HEK293 (cell line): ENCODE measurements around the gene POLR1B.
A peak's percentile ranks its signal among the peaks of the same experiment; 100 is the strongest.

Experiments used
- OVOL3 ChIP-seq: fragments of 450-650 bp; formaldehyde crosslinking; IDR thresholded peaks from 2 replicates; pipeline ENCODE4 v1.5.1; 2016; ENCODE audit warnings: missing biosample characterization, missing genetic modification characterization
- PBX3 ChIP-seq: sonication (generic); formaldehyde crosslinking; IDR thresholded peaks from 2 replicates; pipeline ENCODE4 v1.8.1; 2022; ENCODE audit warnings: mild to moderate bottlenecking, moderate library complexity, missing genetic modification reagents
- SCRT1 ChIP-seq: fragments of 450-650 bp; formaldehyde crosslinking; IDR thresholded peaks from 2 replicates; pipeline ENCODE4 v1.5.1; 2016; ENCODE audit warnings: missing biosample characterization, missing genetic modification characterization, borderline replicate concordance
- SP2 ChIP-seq: fragments of 450-650 bp; formaldehyde crosslinking; IDR thresholded peaks from 2 replicates; pipeline ENCODE4 v1.5.1; 2016; ENCODE audit warnings: missing biosample characterization, missing genetic modification characterization
- SP3 ChIP-seq: fragments of 450-650 bp; formaldehyde crosslinking; IDR thresholded peaks from 2 replicates; pipeline ENCODE4 v1.5.1; 2016; ENCODE audit warnings: missing biosample characterization, missing genetic modification characterization
- TCF7L2 ChIP-seq: IDR thresholded peaks from 2 replicates; pipeline ENCODE4 v1.6.1; 2011; ENCODE audit warnings: low read depth, mild to moderate bottlenecking, inconsistent platforms, low read length, moderate library complexity, borderline replicate concordance
- TSHZ1 ChIP-seq: fragments of 450-650 bp; formaldehyde crosslinking; IDR thresholded peaks from 2 replicates; pipeline ENCODE4 v1.5.1; 2016; ENCODE audit warnings: missing biosample characterization, missing genetic modification characterization, borderline replicate concordance
- YY1 ChIP-seq: fragments of 450-650 bp; formaldehyde crosslinking; IDR thresholded peaks from 2 replicates; pipeline ENCODE4 v1.5.1; 2018; ENCODE audit warnings: missing biosample characterization, missing genetic modification characterization
- ZBTB7A ChIP-seq: fragments of 450-650 bp; formaldehyde crosslinking; IDR thresholded peaks from 2 replicates; pipeline ENCODE4 v1.5.1; 2016; ENCODE audit warnings: low read depth, missing biosample characterization, missing genetic modification characterization
- ZFHX2 ChIP-seq: fragments of 450-650 bp; formaldehyde crosslinking; conservative IDR thresholded peaks from 2 replicates; pipeline ENCODE4 v1.5.1; 2016; ENCODE audit warnings: missing biosample characterization, missing genetic modification characterization
- ZNF398 ChIP-seq: fragments of 450-650 bp; formaldehyde crosslinking; IDR thresholded peaks from 2 replicates; pipeline ENCODE4 v1.5.1; 2017; ENCODE audit warnings: missing biosample characterization, missing genetic modification characterization
- ZNF404 ChIP-seq: fragments of 450-650 bp; formaldehyde crosslinking; IDR thresholded peaks from 2 replicates; pipeline ENCODE4 v1.5.1; 2017; ENCODE audit warnings: missing biosample characterization, missing genetic modification characterization
- ZNF600 ChIP-seq: fragments of 450-650 bp; formaldehyde crosslinking; IDR thresholded peaks from 2 replicates; pipeline ENCODE4 v1.5.1; 2016; ENCODE audit warnings: missing biosample characterization, missing genetic modification characterization
- ZNF785 ChIP-seq: fragments of 450-650 bp; formaldehyde crosslinking; IDR thresholded peaks from 2 replicates; pipeline ENCODE4 v1.5.1; 2016; ENCODE audit warnings: missing biosample characterization, missing genetic modification characterization
- TF ChIP-seq, protein P1 (sequence below): fragments of 450-650 bp; formaldehyde crosslinking; IDR thresholded peaks from 2 replicates; pipeline ENCODE4 v1.5.1; 2016; ENCODE audit warnings: missing biosample characterization, missing genetic modification characterization
- TF ChIP-seq, protein P2 (sequence below): fragments of 450-650 bp; formaldehyde crosslinking; IDR thresholded peaks from 2 replicates; pipeline ENCODE4 v1.5.1; 2016; ENCODE audit warnings: missing biosample characterization, missing genetic modification characterization
- TF ChIP-seq, protein P3 (sequence below): fragments of 450-650 bp; formaldehyde crosslinking; IDR thresholded peaks from 2 replicates; pipeline ENCODE4 v1.5.1; 2017; ENCODE audit warnings: missing biosample characterization, missing genetic modification characterization
- TF ChIP-seq, protein P4 (sequence below): fragments of 450-650 bp; formaldehyde crosslinking; IDR thresholded peaks from 2 replicates; pipeline ENCODE4 v1.5.1; 2016; ENCODE audit warnings: missing biosample characterization, missing genetic modification characterization, low read depth
- TF ChIP-seq, protein P5 (sequence below): fragments of 450-650 bp; formaldehyde crosslinking; conservative IDR thresholded peaks from 2 replicates; pipeline ENCODE4 v1.5.1; 2016; ENCODE audit warnings: low read depth, missing biosample characterization, missing genetic modification characterization

The POLR1B gene

DNA sequence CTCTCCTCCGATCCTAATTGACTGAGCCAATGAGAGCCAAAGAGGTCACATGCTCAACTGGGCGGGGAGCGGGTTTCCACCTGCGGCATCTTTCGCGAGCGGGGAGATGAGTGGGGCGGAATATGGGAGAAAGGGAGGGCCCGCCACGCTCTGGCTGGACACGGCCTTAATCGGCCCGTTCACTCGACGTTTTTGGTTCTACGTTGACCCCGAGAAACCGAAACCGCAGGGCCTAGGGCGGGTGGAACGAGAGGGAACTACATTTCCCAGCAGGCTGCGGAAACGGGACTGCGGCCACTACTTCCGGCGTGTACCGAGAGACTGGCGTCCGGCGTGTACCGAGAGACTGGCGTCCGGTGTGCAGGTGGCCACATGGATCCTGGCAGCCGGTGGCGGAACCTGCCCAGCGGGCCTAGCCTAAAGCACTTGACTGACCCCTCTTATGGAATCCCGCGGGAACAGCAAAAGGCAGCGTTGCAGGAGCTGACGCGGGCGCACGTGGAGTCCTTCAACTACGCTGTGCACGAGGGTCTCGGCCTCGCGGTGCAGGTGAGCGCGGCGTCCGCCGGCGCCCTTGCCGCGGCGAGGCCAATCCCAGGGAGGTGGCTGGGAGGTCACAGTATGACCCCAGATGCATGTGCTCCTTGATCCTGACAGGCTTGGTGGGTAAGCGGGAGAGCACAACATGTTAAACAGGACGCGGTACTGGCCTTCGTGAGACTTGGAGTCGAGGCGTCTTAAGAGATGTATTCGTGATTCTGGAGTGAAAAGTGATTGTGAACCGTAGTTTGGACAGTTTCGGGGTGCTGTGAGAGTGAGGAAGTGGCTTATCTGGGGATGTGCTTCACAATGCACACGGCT lies at the start of gene POLR1B (continued):
- TF ChIP-seq SCRT1 (tag by site-specific recombination): peak; percentile 97
- TF ChIP-seq, protein P1, sequence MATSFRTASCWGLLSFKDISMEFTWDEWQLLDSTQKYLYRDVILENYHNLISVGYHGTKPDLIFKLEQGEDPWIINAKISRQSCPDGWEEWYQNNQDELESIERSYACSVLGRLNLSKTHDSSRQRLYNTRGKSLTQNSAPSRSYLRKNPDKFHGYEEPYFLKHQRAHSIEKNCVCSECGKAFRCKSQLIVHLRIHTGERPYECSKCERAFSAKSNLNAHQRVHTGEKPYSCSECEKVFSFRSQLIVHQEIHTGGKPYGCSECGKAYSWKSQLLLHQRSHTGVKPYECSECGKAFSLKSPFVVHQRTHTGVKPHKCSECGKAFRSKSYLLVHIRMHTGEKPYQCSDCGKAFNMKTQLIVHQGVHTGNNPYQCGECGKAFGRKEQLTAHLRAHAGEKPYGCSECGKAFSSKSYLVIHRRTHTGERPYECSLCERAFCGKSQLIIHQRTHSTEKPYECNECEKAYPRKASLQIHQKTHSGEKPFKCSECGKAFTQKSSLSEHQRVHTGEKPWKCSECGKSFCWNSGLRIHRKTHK (tag by site-specific recombination): no peak
- TF ChIP-seq, protein P2, sequence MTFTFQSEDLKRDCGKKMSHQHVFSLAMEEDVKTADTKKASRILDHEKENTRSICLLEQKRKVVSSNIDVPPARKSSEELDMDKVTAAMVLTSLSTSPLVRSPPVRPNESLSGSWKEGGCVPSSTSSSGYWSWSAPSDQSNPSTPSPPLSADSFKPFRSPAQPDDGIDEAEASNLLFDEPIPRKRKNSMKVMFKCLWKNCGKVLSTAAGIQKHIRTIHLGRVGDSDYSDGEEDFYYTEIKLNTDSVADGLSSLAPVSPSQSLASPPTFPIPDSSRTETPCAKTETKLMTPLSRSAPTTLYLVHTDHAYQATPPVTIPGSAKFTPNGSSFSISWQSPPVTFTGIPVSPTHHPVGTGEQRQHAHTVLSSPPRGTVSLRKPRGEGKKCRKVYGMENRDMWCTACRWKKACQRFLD (tag by site-specific recombination): no peak
- TF ChIP-seq, protein P3, sequence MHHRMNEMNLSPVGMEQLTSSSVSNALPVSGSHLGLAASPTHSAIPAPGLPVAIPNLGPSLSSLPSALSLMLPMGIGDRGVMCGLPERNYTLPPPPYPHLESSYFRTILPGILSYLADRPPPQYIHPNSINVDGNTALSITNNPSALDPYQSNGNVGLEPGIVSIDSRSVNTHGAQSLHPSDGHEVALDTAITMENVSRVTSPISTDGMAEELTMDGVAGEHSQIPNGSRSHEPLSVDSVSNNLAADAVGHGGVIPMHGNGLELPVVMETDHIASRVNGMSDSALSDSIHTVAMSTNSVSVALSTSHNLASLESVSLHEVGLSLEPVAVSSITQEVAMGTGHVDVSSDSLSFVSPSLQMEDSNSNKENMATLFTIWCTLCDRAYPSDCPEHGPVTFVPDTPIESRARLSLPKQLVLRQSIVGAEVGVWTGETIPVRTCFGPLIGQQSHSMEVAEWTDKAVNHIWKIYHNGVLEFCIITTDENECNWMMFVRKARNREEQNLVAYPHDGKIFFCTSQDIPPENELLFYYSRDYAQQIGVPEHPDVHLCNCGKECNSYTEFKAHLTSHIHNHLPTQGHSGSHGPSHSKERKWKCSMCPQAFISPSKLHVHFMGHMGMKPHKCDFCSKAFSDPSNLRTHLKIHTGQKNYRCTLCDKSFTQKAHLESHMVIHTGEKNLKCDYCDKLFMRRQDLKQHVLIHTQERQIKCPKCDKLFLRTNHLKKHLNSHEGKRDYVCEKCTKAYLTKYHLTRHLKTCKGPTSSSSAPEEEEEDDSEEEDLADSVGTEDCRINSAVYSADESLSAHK: no peak; the same call in 1 of the 2 replicates
- TF ChIP-seq ZFHX2 (tag by site-specific recombination): no peak
- TF ChIP-seq ZNF404: no peak
- TF ChIP-seq ZNF600 (tag by site-specific recombination): peak; percentile 11; the same call in 1 of the 2 replicates
- TF ChIP-seq TSHZ1 (tag by site-specific recombination): no peak
- no peak for TF ChIP-seq TCF7L2
- no peak for TF ChIP-seq ZBTB7A (tag by site-specific recombination)
- TF ChIP-seq PBX3: peak; percentile 62
- TF ChIP-seq, protein P4, sequence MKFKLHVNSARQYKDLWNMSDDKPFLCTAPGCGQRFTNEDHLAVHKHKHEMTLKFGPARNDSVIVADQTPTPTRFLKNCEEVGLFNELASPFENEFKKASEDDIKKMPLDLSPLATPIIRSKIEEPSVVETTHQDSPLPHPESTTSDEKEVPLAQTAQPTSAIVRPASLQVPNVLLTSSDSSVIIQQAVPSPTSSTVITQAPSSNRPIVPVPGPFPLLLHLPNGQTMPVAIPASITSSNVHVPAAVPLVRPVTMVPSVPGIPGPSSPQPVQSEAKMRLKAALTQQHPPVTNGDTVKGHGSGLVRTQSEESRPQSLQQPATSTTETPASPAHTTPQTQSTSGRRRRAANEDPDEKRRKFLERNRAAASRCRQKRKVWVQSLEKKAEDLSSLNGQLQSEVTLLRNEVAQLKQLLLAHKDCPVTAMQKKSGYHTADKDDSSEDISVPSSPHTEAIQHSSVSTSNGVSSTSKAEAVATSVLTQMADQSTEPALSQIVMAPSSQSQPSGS (tag by site-specific recombination): no peak
- TF ChIP-seq SP3 (tag by site-specific recombination): peak; percentile 76
- peak; percentile 56; the same call in 1 of the 2 replicates for TF ChIP-seq YY1 (tag by site-specific recombination)
- no peak for TF ChIP-seq ZNF398 (tag by site-specific recombination)
- no peak for TF ChIP-seq ZNF785 (tag by site-specific recombination)
- TF ChIP-seq OVOL3: peak; percentile 15; the same call in 1 of the 2 replicates
- TF ChIP-seq SP2 (tag by site-specific recombination): peak; percentile 72
- TF ChIP-seq, protein P5, sequence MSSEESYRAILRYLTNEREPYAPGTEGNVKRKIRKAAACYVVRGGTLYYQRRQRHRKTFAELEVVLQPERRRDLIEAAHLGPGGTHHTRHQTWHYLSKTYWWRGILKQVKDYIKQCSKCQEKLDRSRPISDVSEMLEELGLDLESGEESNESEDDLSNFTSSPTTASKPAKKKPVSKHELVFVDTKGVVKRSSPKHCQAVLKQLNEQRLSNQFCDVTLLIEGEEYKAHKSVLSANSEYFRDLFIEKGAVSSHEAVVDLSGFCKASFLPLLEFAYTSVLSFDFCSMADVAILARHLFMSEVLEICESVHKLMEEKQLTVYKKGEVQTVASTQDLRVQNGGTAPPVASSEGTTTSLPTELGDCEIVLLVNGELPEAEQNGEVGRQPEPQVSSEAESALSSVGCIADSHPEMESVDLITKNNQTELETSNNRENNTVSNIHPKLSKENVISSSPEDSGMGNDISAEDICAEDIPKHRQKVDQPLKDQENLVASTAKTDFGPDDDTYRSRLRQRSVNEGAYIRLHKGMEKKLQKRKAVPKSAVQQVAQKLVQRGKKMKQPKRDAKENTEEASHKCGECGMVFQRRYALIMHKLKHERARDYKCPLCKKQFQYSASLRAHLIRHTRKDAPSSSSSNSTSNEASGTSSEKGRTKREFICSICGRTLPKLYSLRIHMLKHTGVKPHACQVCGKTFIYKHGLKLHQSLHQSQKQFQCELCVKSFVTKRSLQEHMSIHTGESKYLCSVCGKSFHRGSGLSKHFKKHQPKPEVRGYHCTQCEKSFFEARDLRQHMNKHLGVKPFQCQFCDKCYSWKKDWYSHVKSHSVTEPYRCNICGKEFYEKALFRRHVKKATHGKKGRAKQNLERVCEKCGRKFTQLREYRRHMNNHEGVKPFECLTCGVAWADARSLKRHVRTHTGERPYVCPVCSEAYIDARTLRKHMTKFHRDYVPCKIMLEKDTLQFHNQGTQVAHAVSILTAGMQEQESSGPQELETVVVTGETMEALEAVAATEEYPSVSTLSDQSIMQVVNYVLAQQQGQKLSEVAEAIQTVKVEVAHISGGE (tag by site-specific recombination): peak; percentile 98
